SHP77 (cell line): ENCODE measurements around the gene LAG3.

Experiments
- DNase-seq, 2 experiments: peaks; one replicate each; lab custom pipeline; 2025; lab: John Stamatoyannopoulos, UW

LAG3 gene

DNA sequence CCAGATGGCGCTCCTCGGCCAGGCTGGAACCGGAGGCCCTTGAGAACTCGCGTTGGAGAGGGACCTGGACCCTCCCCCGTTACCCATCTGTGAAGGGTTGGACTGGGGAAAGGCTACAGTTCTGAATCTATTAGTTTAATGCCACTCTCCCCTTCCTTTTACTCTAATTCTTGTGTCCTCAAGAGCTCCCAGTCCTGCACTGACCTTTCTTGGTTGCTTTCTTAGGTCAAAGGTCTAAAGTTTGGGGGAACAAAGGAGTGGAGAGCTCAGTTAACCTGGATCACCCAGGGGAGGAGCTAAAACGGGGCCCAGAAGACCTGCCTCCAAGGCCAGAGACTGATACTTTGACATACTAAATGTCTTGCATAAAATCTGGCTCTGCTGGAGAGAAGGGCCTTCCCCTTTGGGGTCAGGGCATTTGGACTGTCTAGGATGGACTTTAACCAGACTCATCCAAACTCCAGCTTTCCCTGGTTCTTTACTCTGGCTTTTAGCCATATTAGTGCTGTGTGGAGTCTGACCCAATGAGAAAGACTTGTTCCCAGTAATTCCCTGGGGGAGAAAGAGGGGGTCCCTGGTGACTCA lies 18.5 kb upstream of the LAG3 start:
- DNase-seq = no peak

DNA sequence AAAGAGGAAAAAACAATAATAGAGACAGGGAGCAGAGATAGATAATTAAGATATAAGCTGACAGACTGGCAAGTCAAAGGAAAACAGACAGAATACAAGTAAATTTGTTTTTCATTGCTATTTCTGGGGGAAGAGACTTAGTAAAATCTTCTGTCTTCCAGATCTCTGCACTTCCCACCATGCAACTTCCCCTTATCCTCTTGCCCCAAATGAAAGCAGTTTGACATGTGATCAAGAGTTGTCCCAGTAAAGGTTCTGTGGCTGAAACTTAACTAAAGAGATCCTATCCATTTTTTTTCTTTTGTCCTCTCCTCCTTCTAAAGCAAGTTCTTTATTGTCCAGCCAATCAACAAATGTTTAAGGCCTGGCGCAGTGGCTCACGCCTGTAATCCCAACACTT lies 17.9 kb upstream of the LAG3 start:
- DNase-seq = no peak

DNA sequence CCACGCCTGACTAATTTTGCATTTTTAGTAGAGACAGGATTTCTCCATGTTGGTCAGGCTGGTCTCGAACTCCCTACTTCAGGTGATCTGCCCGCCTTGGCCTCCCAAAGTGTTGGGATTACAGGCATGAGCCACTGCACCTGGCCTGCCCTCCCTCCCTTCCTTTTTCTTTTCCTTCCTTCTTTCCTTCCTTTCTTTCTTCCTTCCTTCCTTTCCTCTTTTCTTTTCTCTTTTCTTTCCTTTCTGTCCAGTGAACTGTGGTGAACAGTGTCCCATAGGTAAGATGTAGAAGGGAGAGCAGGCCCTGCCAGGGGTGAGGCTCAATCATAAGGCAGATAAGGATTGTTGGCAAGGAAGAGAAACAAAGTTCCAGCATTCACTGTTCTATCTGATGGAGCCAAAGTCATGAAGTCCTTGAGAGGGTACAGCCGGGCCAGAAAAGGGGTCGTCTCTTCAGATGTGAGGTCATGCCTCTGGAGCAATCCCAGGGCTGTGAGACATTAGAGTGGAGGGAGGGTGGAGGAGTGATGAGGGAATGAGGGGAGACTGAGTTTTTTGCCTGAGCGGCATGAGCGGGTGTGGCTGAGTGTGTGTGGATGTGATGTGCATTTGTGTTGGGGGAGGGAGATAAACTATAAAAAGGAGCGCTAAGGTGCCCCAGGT lies 15.2 kb upstream of the LAG3 start:
- no peak for DNase-seq

DNA sequence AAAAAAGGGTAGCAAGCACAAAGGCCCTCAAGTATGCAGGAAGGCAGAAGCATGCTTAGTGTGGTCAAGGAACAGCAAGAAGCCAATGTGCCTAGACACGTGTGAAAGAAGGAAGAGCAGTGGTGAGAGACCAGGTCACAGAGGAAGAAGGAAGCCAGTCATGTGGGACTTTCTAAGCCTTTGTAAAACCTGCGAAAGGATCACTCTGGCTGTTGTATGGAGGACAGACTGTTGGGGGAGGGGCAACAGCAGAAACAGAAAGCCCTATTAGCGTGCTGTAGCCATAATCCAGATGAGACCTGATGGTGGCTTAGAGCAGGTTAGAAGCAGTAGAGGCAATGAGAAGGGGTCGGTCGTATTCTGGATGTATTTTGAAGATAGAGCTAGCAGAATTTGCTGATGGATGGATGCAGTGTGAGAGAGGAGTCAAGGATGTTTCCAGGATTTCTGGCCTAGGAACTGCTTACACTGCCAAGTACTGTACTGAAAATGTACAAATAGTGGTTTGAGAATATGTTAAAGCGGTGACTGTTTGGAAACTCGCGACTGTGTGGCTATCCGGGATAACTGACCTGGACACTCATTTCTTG lies 13.7 kb upstream of the LAG3 start:
- no peak for DNase-seq

DNA sequence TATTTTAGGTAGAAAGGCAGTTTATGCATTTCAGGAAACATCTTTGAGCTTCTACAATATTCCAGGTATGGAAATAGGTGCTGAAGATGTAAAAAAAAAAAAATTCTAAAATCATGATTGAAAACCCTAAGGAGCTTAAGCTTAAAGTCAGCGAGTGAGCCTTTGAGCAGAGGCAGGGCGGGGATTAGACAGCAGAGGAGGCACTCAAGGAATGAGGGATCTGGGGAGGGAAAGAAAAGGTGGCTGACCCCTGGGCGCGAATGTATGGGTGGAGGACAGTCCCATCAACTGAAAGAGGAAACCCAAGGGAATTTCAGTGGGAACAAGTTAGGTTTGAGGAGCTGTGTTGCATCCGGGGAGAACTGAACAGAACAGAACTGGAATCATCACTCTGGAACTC lies 12.6 kb upstream of the LAG3 start:
- no peak for DNase-seq

- no peak for DNase-seq
Observed at GRCh38 chr12:6763380-6763779, 8.9 kb upstream of the LAG3 start.

DNA sequence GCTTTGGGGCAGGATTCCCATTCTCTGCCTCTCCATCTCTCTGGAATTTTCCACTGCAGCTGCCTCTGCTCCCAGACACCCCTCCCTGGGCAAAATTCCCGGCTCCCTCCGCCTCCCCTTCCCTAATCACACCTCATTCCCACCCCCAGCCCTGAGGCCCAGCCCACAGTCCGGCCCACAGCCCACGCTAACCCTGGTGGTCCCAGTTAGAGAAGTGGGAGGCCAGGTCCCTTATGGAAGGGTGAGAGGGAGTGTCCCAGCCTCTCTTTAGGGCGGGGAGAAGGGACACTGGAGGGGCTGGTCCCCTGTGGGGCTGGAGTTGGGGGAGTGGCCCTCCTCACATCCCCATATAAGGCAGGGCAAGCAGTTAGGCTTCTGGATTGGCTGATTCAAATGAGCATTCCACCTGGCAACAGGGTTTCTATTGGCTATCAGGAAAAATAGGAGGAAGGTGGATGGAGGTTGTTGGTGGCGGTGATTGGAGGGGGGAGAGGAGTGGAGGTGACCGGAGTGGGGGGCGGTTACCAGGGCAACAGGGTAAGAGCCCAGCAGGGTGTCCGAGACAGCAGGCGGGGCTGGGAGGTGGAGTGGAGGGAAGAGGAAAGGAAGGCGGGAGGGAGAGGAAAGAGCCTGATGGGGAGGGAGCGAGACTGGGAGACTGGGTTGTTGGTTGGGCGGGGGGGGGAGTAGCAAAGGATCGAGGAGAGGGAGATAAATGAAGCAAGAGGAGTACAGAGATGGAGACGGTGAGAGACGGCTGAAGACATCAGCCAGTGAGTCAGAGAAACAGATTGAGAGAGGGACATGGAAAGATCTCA lies 8.1 kb upstream of the LAG3 start:
- peak; percentile 93 to 95 for DNase-seq

- DNase-seq = no peak
Observed at GRCh38 chr12:6765048-6765633, 7.2 kb upstream of the LAG3 start.

DNA sequence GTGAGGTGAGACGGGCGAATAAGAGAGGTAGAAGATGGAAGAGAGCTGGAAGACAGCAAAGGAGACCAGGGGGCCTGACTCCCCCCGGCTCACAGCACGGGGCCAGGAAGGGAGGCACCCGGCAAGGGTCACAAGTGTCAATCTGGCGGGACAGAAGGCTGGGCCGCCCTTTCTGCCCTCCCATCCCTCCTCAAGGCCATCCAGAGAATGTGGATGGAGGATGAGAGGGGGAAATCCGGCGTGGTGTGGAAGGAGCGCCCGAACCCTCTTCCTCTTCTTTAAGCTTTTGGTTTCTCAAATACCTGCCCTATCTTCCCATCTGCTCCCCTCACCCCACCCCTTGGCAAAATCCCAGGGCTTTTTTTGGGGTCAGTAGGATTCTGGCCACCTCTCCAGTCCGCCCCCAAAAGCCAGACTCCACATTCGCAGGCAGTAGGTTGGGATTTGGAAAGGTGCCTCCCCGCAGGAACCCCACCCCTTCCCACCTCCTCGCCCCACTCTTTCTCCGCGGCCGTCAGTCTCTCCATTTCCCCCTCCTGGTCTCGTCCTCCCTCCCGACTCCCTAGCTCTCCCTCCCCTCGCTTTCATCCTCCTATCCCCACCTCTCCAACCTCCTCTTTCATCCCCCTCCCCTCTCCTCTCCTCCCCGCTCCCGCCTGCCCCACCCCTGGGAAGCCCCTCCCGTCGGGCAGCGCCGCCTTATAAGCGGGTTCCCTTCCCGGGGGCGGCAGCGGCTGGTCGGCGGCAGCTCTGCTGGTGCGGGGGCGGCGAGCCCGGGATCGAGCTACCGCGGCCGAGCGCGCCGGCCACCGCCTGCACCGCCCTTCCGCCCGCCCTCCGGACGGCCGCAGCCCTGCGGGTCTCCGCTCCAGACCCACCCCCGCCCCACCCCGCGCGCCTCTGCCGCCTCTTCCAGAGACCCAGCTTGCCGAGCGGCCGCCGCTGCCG lies 6.4 kb upstream of the LAG3 start, which contains the start of gene PTMS:
PTMS (plus strand) TSS at position 730 of the 948 bp plus-strand sequence. CDS start 343 bp downstream, outside the sequence.
- peak; percentile 53 to 70 for DNase-seq

DNA sequence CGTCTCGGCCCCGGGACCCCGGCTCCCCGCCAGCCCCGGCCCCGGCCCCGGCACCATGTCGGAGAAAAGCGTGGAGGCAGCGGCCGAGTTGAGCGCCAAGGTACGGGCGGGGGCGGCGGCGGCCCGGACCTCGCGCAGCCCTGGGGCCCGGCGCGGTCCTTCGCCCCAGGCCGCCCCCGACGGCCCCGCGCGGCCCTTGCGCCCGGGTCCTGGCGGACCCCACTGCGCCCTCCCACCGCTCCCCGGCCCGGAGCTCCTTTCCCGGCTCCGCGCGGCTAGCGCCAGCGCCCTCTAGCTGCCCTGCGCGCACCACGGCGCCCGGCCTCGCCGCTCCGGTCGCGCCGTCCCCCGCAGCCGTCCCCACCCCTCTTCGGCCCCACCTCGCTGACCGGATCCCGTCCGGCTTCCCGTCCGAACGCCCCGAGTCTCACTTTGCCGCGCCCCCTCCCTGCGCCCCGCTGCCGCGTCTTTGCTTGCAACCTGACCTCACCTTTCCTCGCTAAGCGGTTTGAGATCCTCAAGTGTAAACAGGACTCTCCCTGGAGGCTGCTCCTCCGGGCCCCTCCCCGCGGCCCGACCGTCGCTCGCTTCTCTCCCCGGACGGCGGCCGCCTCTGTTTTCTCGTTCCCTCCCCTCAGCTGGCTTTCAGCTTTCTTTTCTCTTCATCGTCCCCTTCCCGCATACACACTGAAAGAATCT lies 5.5 kb upstream of the LAG3 start:
- DNase-seq = no peak

- DNase-seq = no peak
Observed at GRCh38 chr12:6767353-6768319, 4.7 kb upstream of the LAG3 start.

DNA sequence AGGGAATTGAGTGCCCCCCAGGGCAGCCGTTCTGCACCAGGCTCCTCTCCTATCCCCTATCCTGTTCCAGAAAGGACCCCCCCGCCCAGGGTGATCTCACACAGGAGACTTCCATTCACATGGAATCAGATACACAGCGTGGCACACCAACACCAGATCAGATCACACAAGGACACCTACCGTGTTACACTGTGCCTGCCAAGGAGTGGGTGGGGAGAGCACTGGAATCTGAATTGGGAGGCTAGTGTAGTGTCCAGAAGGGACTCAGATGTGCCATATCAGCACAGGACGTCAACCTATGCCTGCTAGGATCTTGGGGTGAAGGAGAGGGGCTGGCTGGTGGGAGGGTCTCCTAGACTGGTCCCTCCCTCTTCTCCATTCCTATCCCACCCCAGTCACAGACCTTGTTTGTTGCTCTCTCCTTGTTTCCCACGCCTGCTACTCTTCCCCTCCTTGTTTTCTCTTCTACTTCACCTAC lies 3.8 kb upstream of the LAG3 start:
- DNase-seq = no peak

DNA sequence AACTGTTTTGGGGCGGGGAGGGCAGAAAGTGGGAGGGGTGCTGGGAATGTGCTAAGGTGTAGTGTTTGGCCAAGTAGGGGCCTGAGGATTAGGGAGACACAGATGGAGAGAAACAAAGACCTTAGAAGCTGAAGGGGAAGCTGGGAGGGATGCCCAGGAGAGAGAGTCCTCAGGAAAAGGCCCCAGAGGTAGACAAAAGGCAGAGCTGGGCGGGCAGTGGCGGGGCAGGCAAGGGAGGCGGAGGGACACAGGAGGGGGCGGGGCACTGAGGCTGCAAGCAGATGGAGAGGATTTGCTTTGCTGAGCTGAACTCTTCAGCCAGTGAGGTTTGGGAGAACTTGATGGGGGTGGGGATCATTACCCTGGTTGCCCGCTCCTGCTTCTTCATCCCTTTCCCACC lies 3.3 kb upstream of the LAG3 start:
- DNase-seq = no peak

DNA sequence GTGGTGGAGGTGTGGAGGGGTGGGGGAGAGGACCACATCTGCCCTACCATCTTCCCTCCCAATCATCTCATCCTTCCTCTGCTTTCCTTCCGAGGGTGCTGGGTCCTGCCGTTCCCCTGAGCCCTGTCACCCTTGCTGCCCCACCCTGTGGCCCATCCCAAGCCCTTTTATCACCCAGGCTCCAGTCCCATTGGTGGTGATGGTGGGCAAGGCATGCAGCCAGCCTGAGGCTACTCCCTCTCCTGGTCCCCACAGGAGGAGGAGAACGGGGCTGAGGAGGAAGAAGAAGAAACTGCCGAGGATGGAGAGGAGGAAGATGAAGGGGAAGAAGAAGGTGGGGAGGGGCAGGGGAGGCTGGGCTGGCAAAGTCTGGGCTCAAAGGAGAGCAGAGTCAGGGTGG lies 2.7 kb upstream of the LAG3 start:
- no peak for DNase-seq

- no peak for DNase-seq
Observed at GRCh38 chr12:6770094-6770493, 2.2 kb upstream of the LAG3 start.

GRCh38 chr12:6770600-6770999 lies 1.7 kb upstream of the LAG3 start:
- DNase-seq = no peak

GRCh38 chr12:6771091-6771495 lies 1.2 kb upstream of the LAG3 start:
- no peak for DNase-seq

DNA sequence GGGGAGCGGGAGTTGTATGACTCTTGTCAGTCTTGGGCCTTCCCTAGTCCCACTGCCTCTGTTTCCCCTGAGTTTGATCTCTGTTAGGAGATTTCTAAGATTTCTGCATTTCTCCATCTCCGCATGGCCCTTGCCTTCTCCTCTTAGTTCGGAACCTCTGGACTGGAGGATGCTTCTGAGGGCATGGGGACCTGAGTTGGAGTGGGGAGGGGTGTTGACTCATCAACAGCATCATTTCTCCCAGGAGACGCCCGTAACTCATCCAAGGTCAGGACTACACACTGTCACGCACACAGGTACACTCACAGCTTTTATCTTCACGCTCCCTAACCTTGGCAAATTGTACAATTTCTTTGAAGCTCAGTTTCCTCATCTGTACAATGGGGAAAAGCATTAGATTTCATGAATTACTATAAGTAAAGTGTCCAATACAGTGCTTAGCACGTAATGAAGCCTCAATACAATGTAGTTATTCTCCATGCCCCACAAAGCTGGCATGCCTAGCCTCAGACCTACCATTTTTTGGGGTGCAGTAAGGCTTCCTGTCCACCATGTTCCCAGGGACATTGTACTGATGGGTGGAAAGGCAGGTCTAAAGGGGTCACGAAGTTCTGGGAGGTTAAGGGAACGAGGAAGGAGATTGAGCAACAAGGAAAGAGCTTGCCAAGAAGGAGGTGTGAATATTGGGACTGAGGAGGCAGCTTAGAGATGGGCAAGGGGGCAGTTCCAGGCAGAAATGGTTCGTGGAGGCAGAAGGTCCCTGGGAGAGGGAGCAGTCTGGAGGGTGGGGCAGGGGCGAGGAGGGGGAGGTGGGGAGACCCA lies 600 bp upstream of the LAG3 start:
- DNase-seq = no peak
